Left colon (tissue), 2 donors: ENCODE results near the gene GPR137C. TPM values are rescaled to one million over a fixed set of nuclear protein-coding genes. Genes with fewer than 3 reads are reported as not detected.
A peak's percentile ranks its signal among the peaks of the same experiment; 100 is the strongest.

ENCODE experiments used
- ATAC-seq: fragments of 200-7000 bp; cut with Tn5 transposase; one replicate; pipeline ENCODE4 v1.9.1; 2020; ENCODE audit warnings: mild to moderate bottlenecking, moderate library complexity
- DNase-seq, 2 donors: peaks; one replicate each; pipeline ENCODE4 v3.0.0-alpha.2; 2020
- intact Hi-C, 2 donors: fragments of 100-400 bp; cut with DNase I in 1 of 2; cut with micrococcal nuclease in 1 of 2; formaldehyde crosslinking; loops; one replicate each; pipeline versions ENCODE4 v1.11.2 to v1.14.0; 2022; cut with DNase I, micrococcal nuclease
- total RNA-seq, 2 donors: library from RNA; stranded (reverse); fragmentation: NEBNext Ultra II Directional; extraction: Animal tissue kit (Norgen Biotek cat#: 25700); gene quantifications; one replicate each; pipeline ENCODE4 v1.2.1, GENCODE V29; 2021
- donor health status: DM: no; HTN: no; CAD: no.
- donor health status: DM: yes; HTN: yes; CAD: no.

The GPR137C gene
- total RNA-seq, 2 donors from 2014 or later, result 0.15 to 0.39 TPM

GRCh38 chr14:52650774-52651173, 98.1 kb downstream of the GPR137C start:
- DNase-seq, result peak in 1 of 2 donors; percentile 7
- ATAC-seq, result peak; percentile 39
- intact Hi-C loops, result no loop called here

DNA sequence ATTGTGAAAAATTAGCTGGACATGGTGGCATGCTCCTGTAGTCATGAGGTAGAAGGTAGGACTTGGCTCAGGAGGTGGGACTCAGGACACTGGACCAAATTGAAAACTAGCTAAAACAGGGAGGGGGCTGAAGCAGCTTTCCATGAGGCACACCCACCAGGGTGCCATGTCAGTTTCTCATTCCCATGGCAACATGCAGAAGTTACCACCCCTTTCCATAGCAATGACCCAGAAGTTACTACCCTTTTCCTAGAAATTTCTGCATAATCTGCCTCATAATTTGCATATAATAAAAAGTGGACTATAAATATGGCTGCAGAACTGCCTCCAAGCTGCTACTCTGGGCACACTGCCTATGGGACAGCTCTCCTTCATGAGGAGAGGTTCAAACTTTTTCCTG, 104.3 kb downstream of the GPR137C start:
- intact Hi-C loops, result no loop called here
- ATAC-seq (no peak), DNase-seq (no peak)

- intact Hi-C loops, result no loop called here
- no peak for DNase-seq
- no peak for ATAC-seq
These were observed 107.7 kb downstream of the GPR137C start for GRCh38 chr14:52660325-52660724.

DNA sequence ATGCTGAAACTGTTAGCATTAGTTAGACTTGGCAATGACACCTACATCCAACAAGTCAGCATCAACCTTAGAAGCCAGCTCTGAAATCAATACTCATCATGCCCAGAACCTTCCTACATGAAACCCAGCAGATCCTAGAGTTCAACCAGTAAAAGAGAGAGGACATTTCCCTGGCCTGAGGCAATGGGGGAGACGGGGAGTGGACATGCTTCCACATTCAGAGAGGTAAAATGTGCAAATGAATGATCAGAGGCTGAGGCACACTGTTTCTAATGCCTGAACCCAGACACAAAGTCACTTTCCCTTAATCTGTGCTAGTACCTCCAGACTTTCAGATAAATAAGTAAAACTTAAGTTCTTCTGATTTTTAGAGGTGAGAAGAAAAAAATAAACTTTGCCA, 108.2 kb downstream of the GPR137C start:
- ATAC-seq (no peak), DNase-seq (no peak)
- intact Hi-C loops, result no loop called here

DNA sequence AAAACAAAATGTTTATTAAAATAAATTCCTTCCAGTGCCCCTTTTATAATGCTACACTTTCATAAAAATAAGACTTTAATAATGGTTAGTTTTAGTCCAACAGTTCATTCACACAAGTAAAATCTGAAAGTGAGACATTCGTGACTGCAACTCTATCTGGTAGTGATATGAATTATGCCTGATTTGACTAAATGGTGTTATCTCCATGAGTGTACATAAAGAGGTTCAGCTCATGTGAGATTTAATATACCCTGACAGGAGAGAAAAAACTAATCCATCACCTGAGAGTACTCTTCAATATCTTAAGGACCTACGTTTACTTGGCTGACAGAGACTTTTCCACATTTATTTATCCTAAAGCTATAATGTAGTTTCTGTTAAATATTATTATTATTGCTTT, 108.7 kb downstream of the GPR137C start:
- intact Hi-C loops, result no loop called here
- ATAC-seq (no peak), DNase-seq (no peak)

GRCh38 chr14:52663850-52664249, 111.2 kb downstream of the GPR137C start:
- no peak for ATAC-seq
- DNase-seq, result no peak
- intact Hi-C loops, result no loop called here

DNA sequence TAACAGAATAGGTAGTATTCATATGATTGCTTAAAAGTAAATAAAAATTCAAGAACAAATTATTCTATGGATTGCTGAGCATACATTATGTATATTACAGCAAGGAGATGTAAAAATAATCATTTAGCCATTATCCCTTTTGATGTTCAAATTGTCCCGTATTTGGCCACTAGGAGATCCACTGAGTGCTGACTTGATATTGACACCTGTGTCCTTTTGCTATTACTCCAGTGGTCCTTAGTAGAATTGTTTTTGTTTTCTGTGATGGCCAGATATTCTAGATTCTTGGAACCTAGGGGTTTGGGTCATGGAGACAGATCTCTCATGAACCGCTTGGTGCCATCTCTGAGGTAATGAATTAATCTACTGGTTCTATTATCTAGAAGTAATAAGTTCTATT, 126.0 kb downstream of the GPR137C start:
- DNase-seq, result no peak
- intact Hi-C loops, result no loop called here
- peak; percentile 28 for ATAC-seq

GRCh38 chr14:52683985-52684520, 131.4 kb downstream of the GPR137C start:
- intact Hi-C loops, result no loop called here
- ATAC-seq (no peak), DNase-seq (no peak)

GRCh38 chr14:52686176-52686575, 133.5 kb downstream of the GPR137C start:
- DNase-seq, result no peak
- ATAC-seq, result no peak
- intact Hi-C loops, result no loop called here

Other genes with a start within 250 kb of the GPR137C start
- gene PTGER2, start 238.5 kb upstream of the GPR137C start, total RNA-seq, result 1 to 10 TPM; 4.3 to 5.2 TPM
- 1 to 10 TPM; 8.0 to 8.3 TPM for gene TXNDC16, start 331 bp upstream of the GPR137C start, total RNA-seq
- gene ERO1A, start 142.7 kb downstream of the GPR137C start, total RNA-seq, result 10 to 100 TPM; 61.0 to 70.8 TPM
- gene PSMC6, start 154.4 kb downstream of the GPR137C start, total RNA-seq, result 10 to 100 TPM; 61.6 to 61.9 TPM
- gene STYX, start 177.3 kb downstream of the GPR137C start, total RNA-seq, result 10 to 100 TPM in 1 of 2 donors, 1 to 10 TPM in 1; 8.5 to 10.1 TPM
- gene GNPNAT1, start 238.8 kb downstream of the GPR137C start, total RNA-seq, result 10 to 100 TPM; 29.5 to 34.5 TPM